Activated naive CD4-positive, alpha-beta T cell (primary cell): Measurements from ENCODE around the gene DCDC2B.
"Not testable (repeated sequence)": the region's sequence is repeated elsewhere in the genome, so short reads cannot be mapped to it uniquely, and the experiment has no call there.

Experiments used
- DNase-seq, 4 experiments: peaks; one replicate each; lab custom pipeline; 2025; lab: John Stamatoyannopoulos, UW

The DCDC2B gene

DNA sequence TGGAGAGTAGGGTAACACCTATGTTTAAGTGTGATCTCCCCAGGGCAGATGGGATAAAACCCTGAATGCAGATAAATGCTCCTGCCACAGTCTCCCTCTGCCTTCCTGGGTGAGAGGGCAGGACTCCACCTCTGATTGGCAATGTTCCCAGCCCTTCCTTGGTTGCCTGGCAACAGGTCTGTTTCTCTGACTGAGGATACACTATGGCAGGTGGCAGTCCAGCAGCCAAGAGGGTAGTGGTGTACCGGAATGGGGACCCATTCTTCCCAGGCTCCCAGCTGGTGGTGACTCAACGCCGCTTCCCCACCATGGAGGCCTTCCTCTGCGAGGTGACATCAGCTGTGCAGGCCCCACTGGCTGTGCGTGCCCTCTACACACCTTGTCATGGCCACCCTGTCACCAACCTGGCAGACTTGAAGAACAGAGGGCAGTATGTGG, at the start of gene DCDC2B:
DCDC2B (plus strand) TSS at position 199 of the 438 bp plus-strand sequence; CDS start at position 204, 5 bp downstream.
- no peak for DNase-seq

DNA sequence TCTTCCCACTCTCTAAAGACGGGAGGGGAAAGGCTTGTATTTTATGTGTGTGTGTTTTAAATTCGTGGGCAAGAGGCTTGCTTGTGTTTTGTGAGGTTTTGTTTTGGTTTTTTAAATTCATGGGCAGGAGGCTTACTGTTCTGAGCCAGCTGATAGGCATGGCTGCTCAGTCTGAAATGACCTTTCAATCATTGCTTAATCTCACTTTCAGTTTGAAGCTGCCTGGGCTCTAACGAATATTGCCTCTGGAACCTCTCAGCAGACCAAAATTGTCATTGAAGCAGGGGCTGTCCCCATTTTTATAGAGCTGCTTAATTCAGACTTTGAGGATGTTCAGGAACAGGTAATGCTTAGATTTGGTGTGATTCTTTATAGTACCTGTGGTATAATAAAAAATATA, 49.7 kb upstream of the DCDC2B start:
- no peak for DNase-seq

DNA sequence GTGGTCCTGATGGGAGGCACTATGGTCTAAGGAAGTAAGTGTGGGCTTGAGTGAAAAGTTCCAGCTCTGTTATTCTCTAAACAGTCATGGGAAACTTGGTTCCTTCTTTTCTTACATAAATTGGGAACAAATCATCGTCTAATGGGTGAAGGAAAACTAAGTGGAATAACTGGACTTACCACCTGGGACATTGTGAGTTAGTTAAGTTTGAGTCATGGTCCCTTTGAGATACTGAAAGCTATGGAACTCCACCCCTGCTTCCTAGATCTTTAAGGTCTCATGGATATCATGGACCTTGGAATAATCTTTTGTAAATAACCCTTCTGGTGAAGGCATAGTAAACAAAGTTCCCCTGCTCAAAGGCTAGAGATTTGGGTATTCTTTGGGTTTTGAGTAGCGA, 45.5 kb upstream of the DCDC2B start:
- DNase-seq: no peak

DNA sequence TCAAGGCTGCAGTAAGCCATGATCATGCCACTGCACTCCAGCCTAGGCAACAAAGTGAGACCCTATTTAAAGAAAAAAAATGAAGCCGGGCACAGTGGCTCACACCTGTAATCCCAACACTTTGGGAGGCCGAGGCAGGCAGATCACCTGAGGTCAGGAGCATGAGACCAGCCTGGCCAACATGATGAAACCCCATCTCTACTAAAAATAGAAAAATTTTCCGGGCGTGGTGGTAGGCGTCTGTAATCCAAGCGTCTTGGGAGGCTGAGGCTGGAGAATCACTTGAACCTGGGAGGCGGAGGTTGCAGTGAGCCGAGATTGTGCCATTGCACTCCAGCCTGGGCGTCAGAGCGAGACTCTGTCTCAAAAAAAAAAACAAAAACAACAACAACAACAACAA, 43.3 kb upstream of the DCDC2B start:
- not testable (repeated sequence) for DNase-seq

DNA sequence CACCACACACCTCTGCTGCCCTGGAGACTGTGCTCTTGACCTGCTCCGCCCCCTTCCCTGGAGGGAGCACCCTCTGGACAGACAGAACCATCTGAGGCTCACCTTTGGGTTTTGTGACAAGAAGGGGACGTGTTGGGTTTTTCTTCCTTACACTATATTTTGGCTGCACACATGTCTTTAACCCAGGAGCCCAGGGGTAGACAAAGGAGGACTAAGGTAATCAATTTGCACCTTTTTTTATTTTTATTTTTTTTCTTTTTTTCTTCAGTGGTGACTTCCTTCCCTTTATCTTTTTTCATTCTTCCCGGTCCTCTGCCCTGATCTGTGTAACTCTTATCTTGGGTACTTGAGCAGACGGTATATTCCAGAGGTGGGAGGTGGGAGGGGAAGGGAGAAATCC, 37.9 kb upstream of the DCDC2B start:
- DNase-seq: no peak

DNA sequence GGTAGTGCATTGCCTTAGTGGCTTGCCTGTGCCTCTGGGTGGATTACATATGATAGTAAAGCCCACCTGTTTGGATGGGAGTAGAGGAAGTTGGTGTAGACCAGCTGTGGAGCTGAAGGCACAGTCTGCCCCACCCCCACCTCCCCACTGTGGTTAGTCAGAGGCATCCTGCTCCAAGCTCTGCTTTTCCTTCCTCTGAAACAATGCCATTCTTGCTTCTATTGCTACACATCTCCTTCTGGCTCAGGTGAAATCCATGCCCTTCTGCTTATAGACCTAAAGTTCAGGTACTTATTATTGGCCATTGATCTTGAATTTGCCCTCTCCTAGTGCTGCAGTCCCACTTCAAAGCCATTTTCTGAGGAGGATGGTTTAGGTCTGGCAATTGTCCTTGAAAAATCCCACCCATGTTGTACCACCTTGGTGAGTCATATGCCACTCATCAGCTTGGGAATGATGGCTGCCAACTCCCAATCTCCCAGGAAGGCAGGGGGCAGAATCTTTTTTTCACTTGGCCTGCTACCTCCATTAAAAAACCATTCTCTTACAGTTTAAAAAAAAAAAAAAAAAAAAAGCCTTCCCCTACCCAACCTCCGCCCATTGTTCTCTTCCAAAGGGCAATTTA, 36.2 kb upstream of the DCDC2B start:
- DNase-seq: no peak

DNA sequence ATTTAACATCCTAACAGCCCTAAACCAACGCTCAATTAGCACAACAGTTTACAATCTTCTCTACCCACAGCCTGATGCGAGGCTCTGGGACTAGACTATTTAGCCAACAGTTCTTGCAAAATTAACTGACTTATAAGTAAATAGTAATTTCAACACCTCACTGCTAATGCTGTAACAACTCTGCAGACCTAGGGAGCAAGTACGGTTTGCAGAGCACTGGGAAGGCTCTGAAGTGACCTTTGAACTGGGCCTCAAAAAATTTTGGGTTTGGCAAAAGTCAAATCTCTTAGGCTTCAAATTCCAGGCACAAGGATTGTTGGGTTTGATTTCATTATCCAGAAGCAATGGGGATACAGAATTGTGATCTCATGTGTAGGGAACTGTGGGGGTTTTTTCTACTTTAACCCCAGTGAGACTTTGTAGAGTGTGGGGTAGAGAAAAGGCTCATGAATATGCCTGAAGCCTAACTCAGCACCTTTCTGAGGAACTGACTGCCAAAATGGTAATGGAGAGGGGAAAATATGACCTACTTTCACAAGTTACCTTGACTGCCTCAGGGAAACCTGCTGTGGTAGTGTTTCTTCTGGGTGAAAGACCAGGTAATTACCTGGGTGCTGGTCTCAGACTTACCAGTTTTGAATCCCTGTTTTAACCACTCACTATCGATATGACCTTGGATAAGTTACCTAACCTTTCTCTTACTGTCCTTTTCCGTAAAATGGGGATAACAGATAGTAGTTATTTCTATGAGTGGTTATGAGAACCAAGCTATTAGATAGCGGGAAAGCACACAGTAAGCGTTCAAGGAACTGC, 30.3 kb upstream of the DCDC2B start:
- DNase-seq: no peak

DNA sequence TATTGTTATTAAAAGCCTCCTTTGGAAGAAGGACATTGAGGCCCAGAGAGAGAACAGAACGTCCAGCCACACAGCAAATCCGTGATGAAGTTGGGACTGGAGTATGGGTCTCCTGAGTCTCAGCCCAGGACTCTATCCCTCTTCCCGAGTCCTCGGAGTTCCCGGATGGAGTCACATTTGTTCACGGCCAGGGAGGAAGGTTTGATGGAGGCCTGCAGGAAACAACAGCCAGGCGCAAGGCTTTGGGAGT, 29.8 kb upstream of the DCDC2B start:
- no peak for DNase-seq

DNA sequence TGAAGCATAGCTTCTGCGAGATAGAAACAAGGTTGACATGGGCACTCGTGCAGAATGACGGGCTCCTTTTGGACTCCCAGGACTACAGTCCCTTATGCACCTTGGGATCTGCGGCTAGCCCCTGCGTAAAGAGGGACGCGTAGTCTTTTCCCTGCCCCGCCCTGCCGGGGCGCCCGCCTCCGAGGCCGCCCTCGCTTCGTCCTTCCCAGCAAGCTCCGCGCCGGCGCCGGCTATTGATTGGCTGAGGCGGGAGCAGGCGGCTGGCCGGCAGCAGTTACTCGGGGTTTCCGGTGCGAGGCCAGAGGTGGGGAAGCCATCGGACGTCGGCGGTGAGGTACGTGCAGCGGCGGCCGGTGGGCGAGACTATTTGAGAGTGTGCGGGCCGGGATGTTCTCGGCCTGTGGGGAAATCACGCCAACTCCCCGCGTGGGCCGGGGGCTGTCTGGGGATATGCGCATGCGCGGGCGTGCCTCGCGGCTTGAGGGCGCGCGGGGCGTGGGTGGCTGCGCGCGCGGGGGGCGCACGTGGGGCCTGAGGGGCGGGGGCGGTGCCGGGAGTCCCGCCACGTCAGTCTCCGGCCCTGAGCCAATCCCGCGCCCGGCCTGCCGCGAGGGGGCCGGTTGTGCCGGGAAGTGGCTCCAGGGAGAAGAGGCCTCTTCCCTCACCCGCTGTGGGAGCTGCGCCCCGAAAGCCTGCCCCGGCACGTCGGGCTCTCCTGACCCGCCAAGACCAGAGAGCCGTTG, 29.3 kb upstream of the DCDC2B start, which contains the start of gene TXLNA:
TXLNA (plus strand) TSS at position 233 of the 743 bp plus-strand sequence. CDS start 671 bp downstream, outside the sequence.
- DNase-seq: peak; percentile 86 to 94 (median 90)

DNA sequence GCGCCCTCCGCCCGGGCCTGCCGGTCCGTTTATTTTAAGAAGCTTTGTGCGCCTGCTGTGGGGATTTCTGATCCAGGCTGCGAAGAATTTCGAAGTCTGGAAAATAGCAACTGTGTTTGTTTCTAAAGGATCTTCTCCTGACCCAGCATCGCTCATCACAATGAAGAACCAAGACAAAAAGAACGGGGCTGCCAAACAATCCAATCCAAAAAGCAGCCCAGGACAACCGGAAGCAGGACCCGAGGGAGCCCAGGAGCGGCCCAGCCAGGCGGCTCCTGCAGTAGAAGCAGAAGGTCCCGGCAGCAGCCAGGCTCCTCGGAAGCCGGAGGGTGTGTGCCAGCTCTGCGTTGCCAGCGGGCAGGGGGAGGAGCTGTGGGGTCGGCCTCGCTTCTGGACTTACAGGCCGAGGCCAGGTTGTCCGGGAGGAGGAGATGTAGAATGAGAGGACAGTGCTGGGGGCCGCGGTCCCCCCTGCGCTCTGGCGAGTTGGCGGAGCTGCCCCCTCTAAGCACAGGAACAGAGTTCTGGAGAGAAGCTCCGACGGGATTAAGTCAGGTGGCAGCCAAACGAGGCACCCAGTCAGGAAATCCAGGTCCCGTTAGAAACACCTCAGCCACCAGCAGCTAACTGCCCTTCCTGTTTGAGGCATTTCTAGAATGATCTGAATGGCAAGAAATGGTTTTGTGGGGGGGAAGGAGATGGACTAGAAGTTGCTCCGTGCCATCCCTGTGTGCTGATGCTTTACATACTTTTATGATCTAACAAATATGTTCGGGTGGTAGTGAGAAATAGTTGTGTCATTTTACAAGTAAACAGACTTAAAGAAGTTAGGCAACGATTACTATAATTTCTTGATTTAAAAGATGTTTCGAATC, 28.5 kb upstream of the DCDC2B start:
- no peak for DNase-seq

DNA sequence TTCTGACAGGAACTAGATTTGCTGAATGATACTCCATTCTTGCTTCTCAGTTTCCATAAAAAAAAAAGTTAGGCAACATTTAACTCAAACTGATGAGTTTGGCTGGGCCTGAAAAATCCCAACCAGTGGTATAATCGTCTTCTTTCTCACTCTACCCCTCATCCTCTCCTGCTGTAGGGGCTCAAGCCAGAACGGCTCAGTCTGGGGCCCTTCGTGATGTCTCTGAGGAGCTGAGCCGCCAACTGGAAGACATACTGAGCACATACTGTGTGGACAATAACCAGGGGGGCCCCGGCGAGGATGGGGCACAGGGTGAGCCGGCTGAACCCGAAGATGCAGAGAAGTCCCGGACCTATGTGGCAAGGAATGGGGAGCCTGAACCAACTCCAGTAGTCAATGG, 27.8 kb upstream of the DCDC2B start:
- no peak for DNase-seq

DNA sequence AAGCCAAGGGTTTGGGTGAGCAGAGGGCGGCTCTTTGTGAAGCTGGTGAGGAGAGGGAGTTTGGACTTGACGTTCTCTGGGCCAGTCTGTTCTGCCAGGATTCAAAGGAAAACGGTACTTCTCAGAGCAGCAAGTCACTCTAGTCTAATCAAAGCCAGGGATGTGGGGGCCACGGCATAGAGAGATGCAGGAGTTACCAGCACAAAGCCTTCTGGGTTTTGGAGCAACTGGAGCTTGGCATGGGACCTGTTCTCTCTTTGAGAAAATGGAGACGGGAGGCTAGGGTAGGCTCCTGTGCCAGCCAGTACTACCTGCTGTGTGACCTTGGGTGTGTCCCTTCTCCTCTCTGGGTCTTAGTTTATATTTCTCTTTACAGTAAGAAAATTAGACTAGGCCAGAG, 27.3 kb upstream of the DCDC2B start:
- no peak for DNase-seq

DNA sequence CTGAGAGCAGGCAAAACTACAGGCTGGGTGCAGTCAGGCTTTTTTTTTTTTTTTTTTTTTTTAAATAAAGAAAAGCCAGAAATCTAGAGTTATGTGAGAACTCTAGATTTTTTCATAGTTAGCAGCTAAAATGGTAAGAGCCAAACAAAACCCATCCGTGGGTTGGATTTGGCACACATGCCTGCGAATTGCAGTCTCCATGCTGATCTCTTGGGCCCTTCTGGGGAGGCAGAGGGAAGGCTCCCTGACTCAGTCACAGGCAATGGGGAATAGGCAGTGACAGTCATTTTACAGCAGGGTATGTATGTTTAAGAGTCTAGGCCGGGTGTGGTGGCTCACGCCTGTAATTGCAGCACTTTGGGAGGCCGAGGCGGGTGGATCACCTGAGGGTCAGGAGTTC, 26.8 kb upstream of the DCDC2B start:
- DNase-seq: no peak

DNA sequence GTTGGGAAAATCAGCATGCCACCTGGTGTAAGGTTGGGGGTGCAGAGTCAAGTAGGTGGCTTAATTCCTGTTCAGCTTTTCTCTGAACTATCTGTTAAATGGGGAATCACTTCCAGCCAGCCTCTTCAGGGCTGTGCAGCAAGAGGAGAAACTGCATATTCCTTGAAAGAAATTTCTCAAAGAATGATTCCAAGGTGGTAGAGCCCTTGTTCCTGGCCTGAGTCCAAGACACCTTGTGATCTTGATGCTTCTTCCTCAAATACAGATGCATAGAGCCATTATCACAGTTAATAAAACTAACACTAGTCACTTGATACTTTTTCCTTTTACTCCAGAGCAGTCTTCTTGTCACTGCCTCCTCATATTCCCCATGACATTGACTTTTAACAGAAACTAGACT, 24.2 kb upstream of the DCDC2B start:
- no peak for DNase-seq

DNA sequence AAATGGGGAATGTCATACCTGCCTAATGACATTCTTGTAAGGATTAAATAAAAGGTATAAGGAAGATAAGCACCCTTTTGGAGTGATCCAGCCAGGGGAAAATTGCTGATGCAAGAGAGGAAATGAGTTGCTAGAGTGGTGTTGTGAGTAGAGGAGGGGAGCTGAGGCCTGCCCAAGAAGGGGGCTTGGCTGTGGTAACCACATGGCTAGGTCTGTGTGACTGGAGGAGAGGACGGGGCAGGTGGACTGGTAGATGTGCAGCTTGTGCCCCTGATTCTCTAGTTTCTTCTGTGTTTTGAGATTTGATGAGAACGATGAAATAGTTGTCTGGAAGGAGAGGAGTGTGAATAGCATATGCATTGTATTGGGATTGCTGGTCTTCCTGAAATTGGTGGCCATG, 22.8 kb upstream of the DCDC2B start:
- no peak for DNase-seq

DNA sequence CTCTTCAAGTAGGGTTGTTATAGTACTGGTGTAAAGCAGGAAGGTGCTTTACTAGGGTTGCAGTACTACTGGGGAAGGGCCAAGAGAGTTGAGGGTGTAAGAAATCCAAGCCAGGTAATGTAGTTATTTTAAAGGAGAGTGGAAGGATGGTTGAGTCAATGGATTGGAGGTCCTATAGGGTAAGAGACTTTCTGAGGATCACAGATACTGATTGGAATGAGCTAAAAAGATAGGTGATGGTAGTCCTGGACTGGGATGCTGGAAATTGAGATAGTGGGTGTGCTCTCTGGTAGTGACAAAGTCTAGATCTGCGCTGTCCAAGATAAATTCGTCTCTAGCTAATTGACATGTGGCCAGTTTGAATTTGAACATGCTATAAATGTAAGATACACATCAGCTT, 22.4 kb upstream of the DCDC2B start:
- DNase-seq: no peak

DNA sequence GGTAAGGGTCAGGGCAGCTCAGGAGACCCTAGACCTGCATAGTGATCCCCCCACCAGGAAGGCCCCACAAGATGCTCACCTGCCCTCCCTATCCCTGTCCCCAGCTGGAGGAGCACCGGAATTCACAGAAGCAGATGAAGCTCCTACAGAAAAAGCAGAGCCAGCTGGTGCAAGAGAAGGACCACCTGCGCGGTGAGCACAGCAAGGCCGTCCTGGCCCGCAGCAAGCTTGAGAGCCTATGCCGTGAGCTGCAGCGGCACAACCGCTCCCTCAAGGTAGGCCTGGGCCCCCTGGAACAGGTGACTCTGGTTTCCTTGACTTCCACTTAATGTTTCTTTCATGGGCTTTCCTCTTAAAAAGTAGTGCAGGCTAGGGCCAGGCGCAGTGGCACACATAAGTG, 21.0 kb upstream of the DCDC2B start:
- no peak for DNase-seq

DNA sequence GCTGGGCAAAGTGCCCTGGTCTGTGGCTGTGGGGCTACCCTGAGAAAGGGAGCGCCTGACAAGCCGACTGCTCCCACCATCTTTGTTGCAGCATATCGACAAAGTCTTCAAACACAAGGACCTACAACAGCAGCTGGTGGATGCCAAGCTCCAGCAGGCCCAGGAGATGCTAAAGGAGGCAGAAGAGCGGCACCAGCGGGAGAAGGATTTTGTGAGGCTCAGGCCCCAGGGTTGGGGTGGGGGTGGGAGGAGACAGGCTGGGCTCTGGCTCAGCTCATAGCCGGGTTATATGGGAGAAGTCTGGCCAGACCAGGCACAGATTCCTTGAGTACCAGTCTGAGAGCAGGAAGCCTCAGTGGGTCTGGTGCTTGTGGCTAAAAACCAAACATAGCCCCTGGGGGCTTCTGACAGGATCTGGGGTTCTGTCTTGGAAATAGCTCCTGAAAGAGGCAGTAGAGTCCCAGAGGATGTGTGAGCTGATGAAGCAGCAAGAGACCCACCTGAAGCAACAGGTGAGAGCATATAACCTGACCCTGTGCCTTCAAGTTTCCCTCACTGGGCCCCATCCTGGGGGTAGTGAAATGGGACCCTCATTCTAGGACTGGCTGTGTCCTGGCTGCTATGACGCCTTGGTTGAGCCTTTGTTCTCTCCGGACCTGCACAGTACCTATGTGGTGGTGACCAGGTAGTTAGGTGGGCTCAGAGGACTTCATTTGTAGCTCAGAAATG, 16.5 kb upstream of the DCDC2B start:
- no peak for DNase-seq

DNA sequence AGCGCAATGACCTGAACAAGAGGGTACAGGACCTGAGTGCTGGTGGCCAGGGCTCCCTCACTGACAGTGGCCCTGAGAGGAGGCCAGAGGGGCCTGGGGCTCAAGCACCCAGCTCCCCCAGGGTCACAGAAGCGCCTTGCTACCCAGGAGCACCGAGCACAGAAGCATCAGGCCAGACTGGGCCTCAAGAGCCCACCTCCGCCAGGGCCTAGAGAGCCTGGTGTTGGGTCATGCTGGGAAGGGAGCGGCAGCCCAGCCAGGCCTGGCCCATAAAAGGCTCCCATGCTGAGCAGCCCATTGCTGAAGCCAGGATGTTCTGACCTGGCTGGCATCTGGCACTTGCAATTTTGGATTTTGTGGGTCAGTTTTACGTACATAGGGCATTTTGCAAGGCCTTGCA, 13.9 kb upstream of the DCDC2B start:
- no peak for DNase-seq

DNA sequence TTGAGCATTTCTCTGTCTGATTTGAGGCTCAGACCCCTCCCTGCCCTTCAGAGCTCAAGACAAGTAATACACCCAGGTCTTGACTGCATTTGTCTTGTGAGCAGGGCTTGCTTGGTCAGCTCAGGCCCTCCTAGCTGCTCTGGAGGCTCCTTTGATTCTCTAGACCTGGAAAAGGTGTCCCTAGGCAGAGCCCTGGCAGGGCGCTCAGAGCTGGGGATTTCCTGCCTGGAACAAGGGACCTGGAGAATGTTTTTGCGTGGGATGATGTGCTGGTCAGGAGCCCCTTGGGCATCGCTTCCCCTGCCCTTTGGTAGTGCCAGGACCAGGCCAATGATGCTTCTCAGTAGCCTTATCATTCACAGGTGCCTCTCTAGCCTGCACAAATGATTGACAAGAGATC, 13.4 kb upstream of the DCDC2B start:
- no peak for DNase-seq
